Esophagus squamous epithelium (tissue), 4 donors: ENCODE measurements around the gene STMN3.

Experiments used
- CTCF ChIP-seq, 6 experiments: fragments of 450-650 bp in 4 of 6; fragments of 200-600 bp in 2 of 6; sonication (generic) in 2 of 6; IDR thresholded peaks; one replicate each; pipeline ENCODE4 v1.5.1; 2016 to 2019; ENCODE audit warnings: antibody characterized with exemption in 6 of 6, mild to moderate bottlenecking in 4 of 6, moderate library complexity in 4 of 6
- POLR2A ChIP-seq, 4 donors: fragments of 450-650 bp; IDR thresholded peaks; one replicate each; pipeline ENCODE4 v1.6.1; 2017; ENCODE audit warnings: antibody characterized with exemption in 4 of 4, mild to moderate bottlenecking in 4 of 4, moderate library complexity in 3 of 4

GRCh38 chr20:63690003-63690897 is 37.0 kb upstream of the STMN3 start:
- TF ChIP-seq CTCF (IDR thresholded peaks at IDR 0.05) (no peak), POLR2A (IDR thresholded peaks at IDR 0.05) (no peak)
